H1 (cell line): ENCODE measurements around the gene NEMF. TPM values are rescaled to one million over a fixed set of nuclear protein-coding genes. Genes with fewer than 3 reads are reported as not detected.

Source experiments
- CTCF ChIA-PET: fragments of 300-600 bp; sonication (Branson Sonifier 250); formaldehyde crosslinking; loops from one replicate; lab custom pipeline; 2021; ENCODE audit not compliant: partially characterized antibody; lab: Charles Lee
- POLR2A ChIA-PET: fragments of 300-600 bp; sonication (Branson Sonifier 250); formaldehyde crosslinking; loops from one replicate; lab custom pipeline; 2021; ENCODE audit warnings: inconsistent platforms; ENCODE audit not compliant: partially characterized antibody; lab: Charles Lee
- DNase-seq, 2 experiments: peaks; one replicate each; pipeline versions ENCODE4 v3.0.0 to v3.0.0-alpha.2; 2010 to 2022; ENCODE audit warnings: low spot score in 2 of 2, low read depth in 1 of 2, mixed read lengths in 1 of 2
- FAIRE-seq: peaks from 2 replicates; lab custom pipeline; 2011; peaks lifted over from hg19 to GRCh38; lab: Jason Lieb, UNC
- H2AFZ ChIP-seq: 2 replicates; pipeline ENCODE4 v1.8.1; 2012; ENCODE audit warnings: low read length, inconsistent platforms
- H2AK5ac ChIP-seq: 2 replicates; pipeline ENCODE4 v1.6.1; 2013; ENCODE audit warnings: low read depth, low read length
- H2BK120ac ChIP-seq: replicated peaks from 2 replicates; pipeline ENCODE3; 2013; ENCODE audit warnings: low read depth, low read length, inconsistent platforms
- H2BK12ac ChIP-seq: 2 replicates; pipeline ENCODE4 v1.6.1; 2013; ENCODE audit warnings: low read depth, low read length
- H2BK15ac ChIP-seq: 2 replicates; pipeline ENCODE4 v1.6.1; 2013; ENCODE audit warnings: low read length
- H2BK20ac ChIP-seq: 2 replicates; pipeline ENCODE4 v1.6.1; 2013; ENCODE audit warnings: low read length
- H2BK5ac ChIP-seq: 2 replicates; pipeline ENCODE4 v1.6.1; 2013; ENCODE audit warnings: low read depth, low read length
- H3K14ac ChIP-seq: 2 replicates; pipeline ENCODE4 v1.6.1; 2013; ENCODE audit warnings: inconsistent platforms; ENCODE audit not compliant: insufficient read length
- H3K18ac ChIP-seq: 2 replicates; pipeline ENCODE4 v1.6.1; 2013; ENCODE audit warnings: low read length; ENCODE audit errors: extremely low read depth
- H3K23ac ChIP-seq: 2 replicates; pipeline ENCODE4 v1.6.1; 2013; ENCODE audit warnings: inconsistent platforms; ENCODE audit not compliant: insufficient read length
- H3K23me2 ChIP-seq: 2 replicates; pipeline ENCODE4 v1.6.1; 2013; ENCODE audit warnings: low read depth, low read length
- H3K27ac ChIP-seq: 2 replicates; pipeline ENCODE4 v1.6.1; 2011; ENCODE audit warnings: low read depth, low read length, inconsistent platforms
- H3K27me3 ChIP-seq, 4 experiments: replicated peaks in 1 of 4; 1 replicate in 1 of 4; 2 replicates in 3 of 4; pipeline versions ENCODE4 v1.6.1 to v1.8.1; 2011 to 2013; ENCODE audit warnings: low read length in 3 of 4, mild to moderate bottlenecking in 3 of 4, inconsistent platforms in 2 of 4, mixed read lengths in 2 of 4, moderate library complexity in 1 of 4; ENCODE audit not compliant: control insufficient read depth in 3 of 4, insufficient read depth in 3 of 4; ENCODE audit errors: extremely low read depth in 1 of 4
- H3K36me3 ChIP-seq, 4 experiments: 2 replicates each; pipeline versions ENCODE4 v1.6.1 to v1.8.1; 2011 to 2013; ENCODE audit warnings: mild to moderate bottlenecking in 4 of 4, low read length in 3 of 4, moderate library complexity in 2 of 4, control low read depth in 1 of 4, inconsistent platforms in 1 of 4; ENCODE audit not compliant: insufficient read depth in 4 of 4, control insufficient read depth in 2 of 4
- H3K4ac ChIP-seq: replicated peaks from 2 replicates; pipeline ENCODE3; 2013; ENCODE audit warnings: low read length, low read depth, mixed read lengths, inconsistent platforms; ENCODE audit not compliant: insufficient read length
- H3K4me1 ChIP-seq, 4 experiments: replicated peaks in 1 of 4; 1 replicate in 1 of 4; 2 replicates in 3 of 4; pipeline versions ENCODE4 v1.6.1 to v1.8.1; 2011 to 2013; ENCODE audit warnings: low read length in 3 of 4, inconsistent platforms in 2 of 4, mixed read lengths in 1 of 4; ENCODE audit not compliant: insufficient read depth in 4 of 4, control insufficient read depth in 3 of 4
- H3K4me2 ChIP-seq, 2 experiments: 2 replicates each; pipeline versions ENCODE4 v1.6.1 to v1.8.1; 2011 to 2013; ENCODE audit warnings: low read depth in 2 of 2, low read length in 2 of 2, control low read depth in 1 of 2, inconsistent platforms in 1 of 2, mild to moderate bottlenecking in 1 of 2; ENCODE audit not compliant: insufficient read depth in 1 of 2
- H3K4me3 ChIP-seq, 4 experiments: fragments of 200-600, 300-600 bp in 1 of 4; sonication (generic), shearing (Covaris generic), sonication (Bioruptor Twin) in 1 of 4; 2 replicates each; pipeline versions ENCODE4 v1.5.1 to v1.8.1; 2011 to 2016; ENCODE audit warnings: low read length in 4 of 4, low read depth in 3 of 4, control low read depth in 2 of 4, inconsistent platforms in 2 of 4, mild to moderate bottlenecking in 2 of 4, mixed read lengths in 1 of 4, moderate library complexity in 1 of 4; ENCODE audit not compliant: insufficient read depth in 2 of 4; ENCODE audit errors: extremely low read depth in 1 of 4
- H3K56ac ChIP-seq: replicated peaks from 2 replicates; pipeline ENCODE3; 2013; ENCODE audit warnings: low read depth, mild to moderate bottlenecking, mixed read lengths, low read length, inconsistent platforms; ENCODE audit not compliant: insufficient read length
- H3K79me1 ChIP-seq: 2 replicates; pipeline ENCODE4 v1.6.1; 2013; ENCODE audit warnings: low read depth, low read length, control low read depth
- H3K79me2 ChIP-seq, 2 experiments: 2 replicates each; pipeline versions ENCODE4 v1.6.1 to v1.8.1; 2012 to 2013; ENCODE audit warnings: low read length in 2 of 2, mild to moderate bottlenecking in 2 of 2, inconsistent platforms in 1 of 2; ENCODE audit not compliant: insufficient read depth in 2 of 2, control insufficient read depth in 1 of 2
- H3K9ac ChIP-seq, 4 experiments: replicated peaks in 1 of 4; 1 replicate in 1 of 4; 2 replicates in 3 of 4; pipeline versions ENCODE4 v1.6.1 to v1.8.1; 2011 to 2013; ENCODE audit warnings: low read depth in 3 of 4, low read length in 3 of 4, control low read depth in 2 of 4, mild to moderate bottlenecking in 2 of 4, moderate library complexity in 2 of 4, inconsistent platforms in 1 of 4; ENCODE audit errors: extremely low read depth in 1 of 4
- H3K9me3 ChIP-seq, 2 experiments: 2 replicates each; pipeline versions ENCODE4 v1.6.1 to v1.8.1; 2012 to 2013; ENCODE audit warnings: mild to moderate bottlenecking in 2 of 2, moderate library complexity in 2 of 2, control low read depth in 1 of 2, inconsistent platforms in 1 of 2, low read depth in 1 of 2, low read length in 1 of 2, mixed read lengths in 1 of 2; ENCODE audit not compliant: insufficient read depth in 2 of 2
- H4K20me1 ChIP-seq, 2 experiments: replicated peaks in 1 of 2; 2 replicates each; pipeline versions ENCODE3 to v1.8.1; 2011 to 2013; ENCODE audit warnings: inconsistent platforms in 2 of 2, low read length in 2 of 2, mild to moderate bottlenecking in 1 of 2; ENCODE audit not compliant: insufficient read depth in 2 of 2, control insufficient read depth in 1 of 2
- H4K5ac ChIP-seq: 2 replicates; pipeline ENCODE4 v1.6.1; 2013; ENCODE audit warnings: low read length, low read depth, mixed read lengths, inconsistent platforms; ENCODE audit not compliant: insufficient read length
- H4K8ac ChIP-seq: 2 replicates; pipeline ENCODE4 v1.8.0; 2013; ENCODE audit warnings: mild to moderate bottlenecking, moderate library complexity, low read length, inconsistent platforms; ENCODE audit not compliant: insufficient read depth; ENCODE audit errors: extremely low read depth
- H4K91ac ChIP-seq: replicated peaks from 2 replicates; pipeline ENCODE3; 2013; ENCODE audit warnings: low read length, mixed read lengths, inconsistent platforms; ENCODE audit not compliant: insufficient read length
- KDM1A ChIP-seq: fragments of 200-600, 300-600 bp; sonication (generic); IDR thresholded peaks from 2 replicates; pipeline ENCODE4 v1.7.1; 2016; ENCODE audit warnings: mild to moderate bottlenecking, low read length, borderline replicate concordance
- KDM4A ChIP-seq: IDR thresholded peaks from one replicate; pipeline ENCODE4 v1.7.1; 2012; ENCODE audit warnings: low read depth, mild to moderate bottlenecking, moderate library complexity, low read length, inconsistent platforms; ENCODE audit not compliant: severe bottlenecking
- RFX5 ChIP-seq: IDR thresholded peaks from 2 replicates; pipeline ENCODE4 v1.6.1; 2011; ENCODE audit warnings: low read depth, low read length, improper control_type of control experiment, borderline replicate concordance
- YY1 ChIP-seq: IDR thresholded peaks from 2 replicates; pipeline ENCODE4 v1.6.1; 2011; ENCODE audit warnings: low read depth, mild to moderate bottlenecking, low read length
- WGBS, 2 experiments: shearing (Covaris generic) in 1 of 2; methylation state at CpG; one replicate each; pipeline versions ENCODE4 v1.1.6 to v1.1.7; 2013 to 2015; ENCODE audit warnings: low lambda C conversion rate in 2 of 2, mixed read lengths in 2 of 2, inconsistent platforms in 1 of 2, low coverage in 1 of 2, missing lambda C conversion rate in 1 of 2; ENCODE audit not compliant: insufficient replicate concordance in 2 of 2, insufficient coverage in 1 of 2, insufficient read length in 1 of 2; ENCODE audit errors: extremely low coverage in 1 of 2, missing lambda C conversion rate in 1 of 2; 5-methylcytosine and 5-hydroxymethylcytosine counted together
- polyA plus RNA-seq, 7 experiments: library from polyadenylated mRNA; depleted of rRNA in 3 of 7; stranded (reverse) in 5 of 7; unstranded in 2 of 7; fragments of >200 nt in 5 of 7; fragments of 200-250 nt in 2 of 7; gene quantifications; 1 replicate in 5 of 7; 2 replicates in 1 of 7; 4 replicates in 1 of 7; pipeline versions ENCODE4 v1.2.1 to v1.2.3, GENCODE V29; 2011 to 2013; ENCODE audit warnings: missing spikeins in 2 of 7, mixed read lengths in 2 of 7
- total RNA-seq: library from RNA; stranded (reverse); fragmentation: NEBNext Ultra II Directional; extraction: Animal tissue kit (Norgen Biotek cat#: 25700); gene quantifications from 2 replicates; pipeline ENCODE4 v1.2.1, GENCODE V29; 2021

NEMF gene
- total and polyA plus RNA-seq, 2 of the 8 experiments (the other 6 are each of a cell fraction or from before 2014, with no cell fraction given): 8.3 to 45.5 TPM

DNA sequence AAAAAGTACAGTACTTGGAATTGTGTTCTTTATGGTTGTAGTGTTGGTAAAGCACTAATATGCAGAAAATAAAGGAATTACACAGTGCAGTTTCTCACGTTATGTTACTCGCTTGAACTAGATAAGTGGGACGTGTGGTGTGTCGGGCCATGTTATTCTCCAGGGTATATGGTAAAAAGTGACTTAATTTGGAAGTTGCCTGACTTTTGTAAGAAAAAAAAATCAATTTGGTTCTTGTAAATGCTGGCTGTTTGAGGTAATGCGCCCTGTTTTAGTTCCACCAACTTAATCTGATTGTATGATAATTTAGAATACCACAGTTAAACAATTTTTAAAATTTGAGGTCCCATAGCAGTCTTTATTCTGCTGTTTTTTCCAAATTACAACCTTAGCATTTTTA lies 44.4 kb upstream of the NEMF start:
- Histone ChIP-seq H2BK120ac (no peak overlapping the region), H3K9ac (no peak overlapping the region), H3K14ac (no peak overlapping the region), H3K4me2 (no peak overlapping the region), H3K4ac (no peak overlapping the region), H3K27me3 (no peaks in the 10 kb centered on the region), H2AFZ (no peak overlapping the region), H3K79me2 (peaks cover 8 to 49% of the 10 kb centered on the region in 2 experiments), H3K4me3 (no peak overlapping the region), H3K18ac (no peak overlapping the region), H4K5ac (no peak overlapping the region), H2AK5ac (no peak overlapping the region), H3K4me1 (no peaks in the 10 kb centered on the region; a peak in 2 of 7 replicates), H2BK5ac (no peak overlapping the region), H2BK15ac (no peak overlapping the region), H4K91ac (no peak overlapping the region), H4K20me1 (peaks cover 8 to 14% of the 10 kb centered on the region in 2 experiments), H3K23ac (no peak overlapping the region), H3K79me1 (no peaks in the 10 kb centered on the region), H4K8ac (no peak overlapping the region), H3K56ac (no peak overlapping the region), H3K9me3 (no peaks in the 10 kb centered on the region), H3K27ac (no peak overlapping the region), H2BK20ac (no peak overlapping the region), H2BK12ac (no peak overlapping the region), H3K23me2 (peaks cover 3% of the 10 kb centered on the region; the same call in 1 of the 2 replicates), H3K36me3 (peaks cover 0 to 17% (median 0%) of the 10 kb centered on the region in 4 experiments; a peak in 1 of 8 replicates)
- POLR2A ChIA-PET: no interaction called here
- 95% methylated on average over 5 of the region's 5 CpGs; no CpG with 5 or more reads in 1 of the 2 experiments for WGBS, 2 experiments
- FAIRE-seq (no peak), DNase-seq (no peak)
- CTCF ChIA-PET: no interaction called here
- TF ChIP-seq KDM1A: no peak
- TF ChIP-seq RFX5: no peak
- no peak for TF ChIP-seq YY1
- no peak for TF ChIP-seq KDM4A
